ENCODE results near the gene KRT74. TPM values are rescaled to one million over a fixed set of nuclear protein-coding genes. Genes with fewer than 3 reads are reported as not detected.

The KRT74 gene
- total and polyA plus RNA-seq, 2 of the 8 experiments (the other 6 are each of a cell fraction or from before 2014, with no cell fraction given), result not detected

- Histone ChIP-seq H3K4ac (replicated peaks; ENCODE audit: insufficient read length, low read depth, low read length) (no peak overlapping the region), H3K79me1 (ENCODE audit: low read depth, low read length) (no peaks in the 10 kb centered on the region), H3K27me3 (replicated peaks in 1 of 4; ENCODE audit: control insufficient read depth in 3 of 4, extremely low read depth in 1 of 4, insufficient read depth in 3 of 4, low read length in 3 of 4) (no peaks in the 10 kb centered on the region), H3K4me3 (ENCODE audit: extremely low read depth in 1 of 4, insufficient read depth in 2 of 4, low read depth in 3 of 4, low read length in 4 of 4) (no peak overlapping the region), H3K18ac (ENCODE audit: extremely low read depth, low read length) (no peak overlapping the region), H3K27ac (ENCODE audit: low read depth, low read length) (no peak overlapping the region), H2BK20ac (ENCODE audit: low read length) (no peak overlapping the region), H2BK120ac (replicated peaks; ENCODE audit: low read depth, low read length) (no peak overlapping the region), H2AK5ac (ENCODE audit: low read depth, low read length) (no peak overlapping the region), H2BK12ac (ENCODE audit: low read depth, low read length) (no peak overlapping the region), H3K23me2 (ENCODE audit: low read depth, low read length) (no peaks in the 10 kb centered on the region), H3K79me2 (ENCODE audit: control insufficient read depth in 1 of 2, insufficient read depth in 2 of 2, low read length in 2 of 2) (no peaks in the 10 kb centered on the region), H4K20me1 (replicated peaks in 1 of 2; ENCODE audit: control insufficient read depth in 1 of 2, insufficient read depth in 2 of 2, low read length in 2 of 2) (no peaks in the 10 kb centered on the region), H2AFZ (ENCODE audit: low read length) (no peak overlapping the region), H4K8ac (ENCODE audit: extremely low read depth, insufficient read depth, low read length) (no peak overlapping the region; the same call in 1 of the 2 replicates), H3K14ac (ENCODE audit: insufficient read length) (no peak overlapping the region), H3K23ac (ENCODE audit: insufficient read length) (no peak overlapping the region), H3K36me3 (ENCODE audit: control insufficient read depth in 2 of 4, insufficient read depth in 4 of 4, low read length in 3 of 4) (no peaks in the 10 kb centered on the region), H4K5ac (ENCODE audit: insufficient read length, low read depth, low read length) (no peak overlapping the region), H3K4me1 (replicated peaks in 1 of 4; ENCODE audit: control insufficient read depth in 3 of 4, insufficient read depth in 4 of 4, low read length in 3 of 4) (peaks cover 0 to 1% (median 0%) of the 10 kb centered on the region in 4 experiments; a peak in 1 of 7 replicates), H3K4me2 (ENCODE audit: insufficient read depth in 1 of 2, low read depth in 2 of 2, low read length in 2 of 2) (no peak overlapping the region), H2BK15ac (ENCODE audit: low read length) (no peak overlapping the region), H3K9ac (replicated peaks in 1 of 4; ENCODE audit: extremely low read depth in 1 of 4, low read depth in 3 of 4, low read length in 3 of 4) (no peak overlapping the region), H3K9me3 (ENCODE audit: insufficient read depth in 2 of 2, low read depth in 1 of 2, low read length in 1 of 2) (no peaks in the 10 kb centered on the region; a peak in 1 of 4 replicates), H4K91ac (replicated peaks; ENCODE audit: insufficient read length, low read length) (no peak overlapping the region), H2BK5ac (ENCODE audit: low read depth, low read length) (no peak overlapping the region), H3K56ac (replicated peaks; ENCODE audit: insufficient read length, low read depth, low read length) (no peak overlapping the region)
- no peak for FAIRE-seq
- 97% methylated on average over 3 of the region's 3 CpGs; no CpG with 5 or more reads in 1 of the 2 experiments for WGBS, 2 experiments (ENCODE audit: extremely low coverage in 1 of 2, insufficient coverage in 1 of 2, insufficient read length in 1 of 2, insufficient replicate concordance in 2 of 2, low coverage in 1 of 2, low lambda C conversion rate in 2 of 2, missing lambda C conversion rate in 1 of 2)
- peak in 1 of 2 experiments; percentile 29 for DNase-seq (ENCODE audit: low read depth in 1 of 2, low spot score in 2 of 2)
- ChIA-PET CTCF (ENCODE audit: partially characterized antibody) (interaction anchor here (0.9 to 4.0 kb wide), 10 partner anchors 12 to 138 kb away, joined by 3 to 27 read pairs (median 5); no protein-coding TSS in a partner anchor), POLR2A (ENCODE audit: partially characterized antibody) (no interaction called here)
- TF ChIP-seq RXRA (IDR thresholded peaks at IDR 0.05; ENCODE audit: insufficient read depth, low read depth, low read length), result no peak
- TF ChIP-seq YY1 (IDR thresholded peaks at IDR 0.05; ENCODE audit: low read depth, low read length), result no peak
- TF ChIP-seq JUND (IDR thresholded peaks at IDR 0.05; ENCODE audit: low read length), result no peak
- TF ChIP-seq ATF2 (IDR thresholded peaks at IDR 0.05; ENCODE audit: low read length), result no peak
- TF ChIP-seq ZNF274 (IDR thresholded peaks at IDR 0.05; ENCODE audit: borderline replicate concordance, extremely low read depth, low read length), result no peak
- no peak for TF ChIP-seq SP2 (IDR thresholded peaks at IDR 0.05; ENCODE audit: low read length)
- no peak for TF ChIP-seq EGR1 (IDR thresholded peaks at IDR 0.05; ENCODE audit: borderline replicate concordance, low read depth, low read length)
- no peak for TF ChIP-seq MAX (IDR thresholded peaks at IDR 0.05)
- no peak for TF ChIP-seq RAD21 (IDR thresholded peaks at IDR 0.05 in 1 of 2, conservative IDR thresholded peaks at IDR 0.05 in 1 of 2; ENCODE audit: low read depth in 2 of 2, low read length in 2 of 2)
- TF ChIP-seq KDM4A (IDR thresholded peaks at IDR 0.05; ENCODE audit: low read depth, low read length, severe bottlenecking), result no peak
- TF ChIP-seq POU5F1 (IDR thresholded peaks at IDR 0.05; ENCODE audit: low read depth, low read length), result no peak
- no peak for TF ChIP-seq HDAC2 (IDR thresholded peaks at IDR 0.05; ENCODE audit: borderline replicate concordance in 1 of 2, low read depth in 2 of 2, low read length in 2 of 2)
- TF ChIP-seq CHD2 (IDR thresholded peaks at IDR 0.05; ENCODE audit: low read length), result no peak
Measured at GRCh38 chr12:52519387-52519703, 54.3 kb downstream of the KRT74 start.
